ENCODE data around the gene MAGT1.

GRCh38 chrX:77917294-77917933 is 22.2 kb upstream of the MAGT1 start:
- TF ChIP-seq, protein P1, sequence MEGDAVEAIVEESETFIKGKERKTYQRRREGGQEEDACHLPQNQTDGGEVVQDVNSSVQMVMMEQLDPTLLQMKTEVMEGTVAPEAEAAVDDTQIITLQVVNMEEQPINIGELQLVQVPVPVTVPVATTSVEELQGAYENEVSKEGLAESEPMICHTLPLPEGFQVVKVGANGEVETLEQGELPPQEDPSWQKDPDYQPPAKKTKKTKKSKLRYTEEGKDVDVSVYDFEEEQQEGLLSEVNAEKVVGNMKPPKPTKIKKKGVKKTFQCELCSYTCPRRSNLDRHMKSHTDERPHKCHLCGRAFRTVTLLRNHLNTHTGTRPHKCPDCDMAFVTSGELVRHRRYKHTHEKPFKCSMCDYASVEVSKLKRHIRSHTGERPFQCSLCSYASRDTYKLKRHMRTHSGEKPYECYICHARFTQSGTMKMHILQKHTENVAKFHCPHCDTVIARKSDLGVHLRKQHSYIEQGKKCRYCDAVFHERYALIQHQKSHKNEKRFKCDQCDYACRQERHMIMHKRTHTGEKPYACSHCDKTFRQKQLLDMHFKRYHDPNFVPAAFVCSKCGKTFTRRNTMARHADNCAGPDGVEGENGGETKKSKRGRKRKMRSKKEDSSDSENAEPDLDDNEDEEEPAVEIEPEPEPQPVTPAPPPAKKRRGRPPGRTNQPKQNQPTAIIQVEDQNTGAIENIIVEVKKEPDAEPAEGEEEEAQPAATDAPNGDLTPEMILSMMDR (conservative IDR thresholded peaks at IDR 0.05; ENCODE audit: low read depth, low read length): no peak
- no peak for TF ChIP-seq SMC3 (IDR thresholded peaks at IDR 0.05; ENCODE audit: low read depth, low read length)
- TF ChIP-seq CHD1 (IDR thresholded peaks at IDR 0.05; ENCODE audit: low read depth, low read length): no peak
- TF ChIP-seq MAFK (IDR thresholded peaks at IDR 0.05; ENCODE audit: low read depth, low read length): no peak
- TF ChIP-seq POLR2A (IDR thresholded peaks at IDR 0.05; ENCODE audit: low read depth, low read length): no peak
- TF ChIP-seq MXI1 (IDR thresholded peaks at IDR 0.05; ENCODE audit: borderline replicate concordance, low read depth, low read length): no peak
- no peak for TF ChIP-seq MAZ (IDR thresholded peaks at IDR 0.05; ENCODE audit: borderline replicate concordance, low read depth, low read length)
- no peak for TF ChIP-seq RCOR1 (IDR thresholded peaks at IDR 0.05; ENCODE audit: insufficient replicate concordance, low read length)
- TF ChIP-seq BHLHE40 (IDR thresholded peaks at IDR 0.05; ENCODE audit: low read depth, low read length): no peak

All from IMR-90 (cell line).